HL-60 (cell line): ENCODE results near the gene CHIC1.

Experiments used
- DNase-seq, 2 experiments: peaks; one replicate each; pipeline ENCODE4 v3.0.0-alpha.2; 2010 to 2020; ENCODE audit warnings: low read depth in 1 of 2, low spot score in 1 of 2
- H3K27ac ChIP-seq: fragments of 250-450 bp; sonication (Bioruptor Pico); replicated peaks from 2 replicates; pipeline ENCODE4 v1.5.1; 2020; ENCODE audit warnings: mild to moderate bottlenecking, moderate library complexity
- H3K27me3 ChIP-seq: fragments of 250-450 bp; sonication (Bioruptor Pico); 2 replicates; pipeline ENCODE4 v1.5.1; 2021; ENCODE audit warnings: mild to moderate bottlenecking, moderate library complexity; ENCODE audit not compliant: insufficient read depth, poor library complexity, severe bottlenecking
- H3K4me3 ChIP-seq: replicated peaks from 2 replicates; pipeline ENCODE4 v1.5.1; 2011; ENCODE audit warnings: mild to moderate bottlenecking, control low read depth, low read length; ENCODE audit not compliant: insufficient read depth
- GABPA ChIP-seq: IDR thresholded peaks from 2 replicates; pipeline ENCODE4 v1.6.1; 2012; ENCODE audit warnings: low read depth
- POLR2AphosphoS5 ChIP-seq: IDR thresholded peaks from 2 replicates; pipeline ENCODE4 v1.6.1; 2012; ENCODE audit warnings: low read depth
- SPI1 ChIP-seq: IDR thresholded peaks from 2 replicates; pipeline ENCODE4 v1.6.1; 2012; ENCODE audit warnings: low read depth, mild to moderate bottlenecking, borderline replicate concordance
- TF ChIP-seq, protein P1 (sequence below): IDR thresholded peaks from 2 replicates; pipeline ENCODE4 v1.6.1; 2012; ENCODE audit warnings: low read depth; ENCODE audit not compliant: insufficient replicate concordance
- TF ChIP-seq, protein P2 (sequence below): IDR thresholded peaks from one replicate; pipeline ENCODE4 v1.5.1; 2011; ENCODE audit warnings: low read length, control low read depth, inconsistent platforms; ENCODE audit not compliant: insufficient read depth

Gene CHIC1

DNA sequence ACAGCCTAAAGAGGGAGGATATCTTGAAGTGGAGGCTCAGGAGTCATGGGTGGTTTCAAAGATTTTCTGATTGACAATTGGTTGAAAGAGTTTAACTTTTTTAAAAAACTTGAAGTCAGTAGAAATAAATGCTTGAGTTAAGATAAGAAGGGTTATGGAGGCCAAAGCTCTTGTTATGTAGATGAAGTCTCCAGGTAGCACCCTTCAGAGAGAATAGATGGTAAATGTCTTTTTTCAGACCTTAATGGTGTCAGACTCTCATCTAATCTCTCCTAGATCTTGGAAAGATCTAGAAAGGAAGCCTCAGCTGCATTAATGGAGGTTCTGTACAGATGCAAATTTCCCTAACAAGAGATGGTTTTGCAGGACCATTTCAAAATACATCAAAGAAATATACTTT is 6.8 kb upstream of the CHIC1 start:
- Histone ChIP-seq H3K27me3 (no peaks in the 10 kb centered on the region), H3K27ac (no peak overlapping the region), H3K4me3 (no peak overlapping the region)
- no peak for DNase-seq
- TF ChIP-seq POLR2AphosphoS5 (no peak), SPI1 (no peak), GABPA (no peak)
- TF ChIP-seq, protein P1, sequence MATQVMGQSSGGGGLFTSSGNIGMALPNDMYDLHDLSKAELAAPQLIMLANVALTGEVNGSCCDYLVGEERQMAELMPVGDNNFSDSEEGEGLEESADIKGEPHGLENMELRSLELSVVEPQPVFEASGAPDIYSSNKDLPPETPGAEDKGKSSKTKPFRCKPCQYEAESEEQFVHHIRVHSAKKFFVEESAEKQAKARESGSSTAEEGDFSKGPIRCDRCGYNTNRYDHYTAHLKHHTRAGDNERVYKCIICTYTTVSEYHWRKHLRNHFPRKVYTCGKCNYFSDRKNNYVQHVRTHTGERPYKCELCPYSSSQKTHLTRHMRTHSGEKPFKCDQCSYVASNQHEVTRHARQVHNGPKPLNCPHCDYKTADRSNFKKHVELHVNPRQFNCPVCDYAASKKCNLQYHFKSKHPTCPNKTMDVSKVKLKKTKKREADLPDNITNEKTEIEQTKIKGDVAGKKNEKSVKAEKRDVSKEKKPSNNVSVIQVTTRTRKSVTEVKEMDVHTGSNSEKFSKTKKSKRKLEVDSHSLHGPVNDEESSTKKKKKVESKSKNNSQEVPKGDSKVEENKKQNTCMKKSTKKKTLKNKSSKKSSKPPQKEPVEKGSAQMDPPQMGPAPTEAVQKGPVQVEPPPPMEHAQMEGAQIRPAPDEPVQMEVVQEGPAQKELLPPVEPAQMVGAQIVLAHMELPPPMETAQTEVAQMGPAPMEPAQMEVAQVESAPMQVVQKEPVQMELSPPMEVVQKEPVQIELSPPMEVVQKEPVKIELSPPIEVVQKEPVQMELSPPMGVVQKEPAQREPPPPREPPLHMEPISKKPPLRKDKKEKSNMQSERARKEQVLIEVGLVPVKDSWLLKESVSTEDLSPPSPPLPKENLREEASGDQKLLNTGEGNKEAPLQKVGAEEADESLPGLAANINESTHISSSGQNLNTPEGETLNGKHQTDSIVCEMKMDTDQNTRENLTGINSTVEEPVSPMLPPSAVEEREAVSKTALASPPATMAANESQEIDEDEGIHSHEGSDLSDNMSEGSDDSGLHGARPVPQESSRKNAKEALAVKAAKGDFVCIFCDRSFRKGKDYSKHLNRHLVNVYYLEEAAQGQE: no peak
- TF ChIP-seq, protein P2, sequence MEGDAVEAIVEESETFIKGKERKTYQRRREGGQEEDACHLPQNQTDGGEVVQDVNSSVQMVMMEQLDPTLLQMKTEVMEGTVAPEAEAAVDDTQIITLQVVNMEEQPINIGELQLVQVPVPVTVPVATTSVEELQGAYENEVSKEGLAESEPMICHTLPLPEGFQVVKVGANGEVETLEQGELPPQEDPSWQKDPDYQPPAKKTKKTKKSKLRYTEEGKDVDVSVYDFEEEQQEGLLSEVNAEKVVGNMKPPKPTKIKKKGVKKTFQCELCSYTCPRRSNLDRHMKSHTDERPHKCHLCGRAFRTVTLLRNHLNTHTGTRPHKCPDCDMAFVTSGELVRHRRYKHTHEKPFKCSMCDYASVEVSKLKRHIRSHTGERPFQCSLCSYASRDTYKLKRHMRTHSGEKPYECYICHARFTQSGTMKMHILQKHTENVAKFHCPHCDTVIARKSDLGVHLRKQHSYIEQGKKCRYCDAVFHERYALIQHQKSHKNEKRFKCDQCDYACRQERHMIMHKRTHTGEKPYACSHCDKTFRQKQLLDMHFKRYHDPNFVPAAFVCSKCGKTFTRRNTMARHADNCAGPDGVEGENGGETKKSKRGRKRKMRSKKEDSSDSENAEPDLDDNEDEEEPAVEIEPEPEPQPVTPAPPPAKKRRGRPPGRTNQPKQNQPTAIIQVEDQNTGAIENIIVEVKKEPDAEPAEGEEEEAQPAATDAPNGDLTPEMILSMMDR: no peak

DNA sequence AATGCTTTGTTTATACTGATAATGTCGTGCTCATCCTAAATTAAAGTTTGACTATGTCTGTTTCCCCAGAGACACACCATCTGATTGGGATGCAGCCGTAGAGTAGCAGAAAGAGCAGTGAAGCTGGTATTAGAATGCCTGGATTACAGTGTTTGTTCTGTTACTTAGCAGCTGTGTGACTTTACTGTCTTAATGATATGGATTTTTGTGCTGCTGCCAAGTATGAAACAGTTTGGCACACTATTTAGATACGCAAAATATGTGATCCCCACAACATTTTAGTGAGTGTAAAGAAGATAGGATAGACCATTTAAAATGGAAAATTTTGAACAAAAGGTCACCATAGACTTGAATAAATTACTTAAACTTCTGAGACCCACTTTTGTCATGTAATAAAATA is 1.2 kb upstream of the CHIC1 start:
- TF ChIP-seq, protein P2: no peak
- TF ChIP-seq POLR2AphosphoS5 (no peak), GABPA (no peak), SPI1 (no peak)
- TF ChIP-seq, protein P1: no peak
- Histone ChIP-seq H3K4me3 (no peak overlapping the region), H3K27me3 (peaks cover 5% of the 10 kb centered on the region), H3K27ac (no peak overlapping the region)
- DNase-seq: no peak

DNA sequence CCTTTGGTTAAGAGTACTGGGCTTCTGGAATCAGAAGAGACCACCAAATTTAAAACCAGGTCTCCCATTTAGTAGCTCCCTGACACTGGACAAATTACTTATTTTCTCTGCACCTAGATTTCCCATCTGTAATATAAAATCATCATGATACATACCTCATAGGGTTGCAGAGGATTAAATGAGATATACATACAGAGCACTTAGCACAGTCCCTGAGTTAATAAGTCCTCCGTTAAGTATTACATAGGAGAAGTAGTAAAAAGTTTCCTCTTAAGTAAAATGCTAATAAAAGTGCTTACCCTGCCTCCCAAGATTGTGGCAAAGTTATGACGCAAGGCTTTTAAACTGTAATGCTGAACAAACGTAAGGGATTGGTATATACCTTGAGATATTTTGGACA is 539 bp upstream of the CHIC1 start:
- Histone ChIP-seq H3K27ac (no peak overlapping the region), H3K27me3 (peaks cover 5% of the 10 kb centered on the region), H3K4me3 (no peak overlapping the region)
- DNase-seq: no peak
- TF ChIP-seq POLR2AphosphoS5 (no peak), SPI1 (no peak)

DNA sequence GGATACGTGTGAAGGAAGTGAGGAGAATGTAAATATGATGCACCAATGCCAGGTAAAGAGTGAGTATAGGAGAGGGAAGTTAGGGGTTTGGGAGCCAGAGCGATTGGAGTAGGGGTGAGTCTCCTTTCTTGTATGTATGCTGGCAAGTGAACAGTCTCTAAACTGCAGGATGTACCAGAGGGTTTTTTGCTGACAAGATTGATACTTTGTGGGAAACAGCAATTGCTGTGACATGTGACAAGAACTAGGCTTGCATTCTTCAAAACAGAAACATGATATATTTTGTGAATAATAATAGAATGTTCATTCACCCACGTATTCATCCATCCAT is 706 bp downstream of the CHIC1 start:
- H3K27me3 ChIP-seq: peaks cover 5% of the 10 kb centered on the region
- peak overlapping the region; percentile 13; the same call in 1 of the 2 replicates for H3K4me3 ChIP-seq
- TF ChIP-seq POLR2AphosphoS5 (no peak), SPI1 (no peak), GABPA (no peak)
- TF ChIP-seq, protein P1: no peak
- TF ChIP-seq, protein P2: no peak
- no peak overlapping the region for H3K27ac ChIP-seq
- no peak for DNase-seq
